H4 (cell line): ENCODE measurements around the gene ZNF165. TPM values are rescaled to one million over a fixed set of nuclear protein-coding genes. Genes with fewer than 3 reads are reported as not detected.
A peak's percentile ranks its signal among the peaks of the same experiment; 100 is the strongest.
"Not testable (repeated sequence)": the region's sequence is repeated elsewhere in the genome, so short reads cannot be mapped to it uniquely, and the experiment has no call there.

Experiments used
- DNase-seq: peaks from one replicate; pipeline ENCODE4 v3.0.0-alpha.2; 2015; ENCODE audit warnings: low spot score
- total RNA-seq: library from RNA; depleted of rRNA; stranded (reverse); fragments of >200 nt; shearing (Covaris generic); gene quantifications from 2 replicates; pipeline ENCODE4 v1.2.3, GENCODE V29; 2014; rRNA removed

ZNF165 gene
- total RNA-seq = 0.16 and 1.2 TPM in 2 replicates

DNA sequence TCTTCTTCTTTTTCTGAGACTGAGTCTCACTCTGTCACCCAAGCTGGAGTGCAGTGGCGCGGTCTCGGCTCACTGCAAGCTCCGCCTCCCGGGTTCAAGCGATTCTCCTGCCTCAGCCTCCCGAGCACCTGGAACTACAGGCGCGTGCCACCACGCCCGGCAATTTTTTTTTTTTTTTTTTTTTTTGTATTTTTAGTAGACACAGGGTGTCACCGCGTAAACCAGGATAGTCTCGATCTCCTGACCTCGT lies at the start of gene ZNF165:
Gene ZNF165 (plus strand): TSS at position 188 of the 250 bp plus-strand sequence. CDS start 4,913 bp downstream, outside the sequence.
- DNase-seq = not testable (repeated sequence)

DNA sequence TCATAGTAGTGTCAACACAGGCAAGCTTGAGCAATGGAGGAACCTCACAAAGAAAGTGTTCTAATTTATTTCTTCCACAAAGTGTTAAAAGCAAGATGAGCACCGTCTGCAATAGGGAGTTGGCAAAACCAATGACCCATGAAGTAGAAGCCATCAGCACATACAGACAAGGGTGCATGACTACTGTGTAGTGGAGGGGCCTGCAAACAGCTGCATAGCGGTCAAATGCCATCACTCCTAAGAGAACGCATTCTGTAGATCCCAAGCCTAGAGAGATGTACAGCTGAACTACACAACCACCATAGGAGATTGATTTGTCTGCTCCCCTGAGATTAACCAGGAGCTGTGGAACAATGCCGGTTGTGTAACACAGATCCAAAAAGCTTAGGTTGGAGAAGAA lies 26.8 kb upstream of the ZNF165 start:
- DNase-seq = no peak

DNA sequence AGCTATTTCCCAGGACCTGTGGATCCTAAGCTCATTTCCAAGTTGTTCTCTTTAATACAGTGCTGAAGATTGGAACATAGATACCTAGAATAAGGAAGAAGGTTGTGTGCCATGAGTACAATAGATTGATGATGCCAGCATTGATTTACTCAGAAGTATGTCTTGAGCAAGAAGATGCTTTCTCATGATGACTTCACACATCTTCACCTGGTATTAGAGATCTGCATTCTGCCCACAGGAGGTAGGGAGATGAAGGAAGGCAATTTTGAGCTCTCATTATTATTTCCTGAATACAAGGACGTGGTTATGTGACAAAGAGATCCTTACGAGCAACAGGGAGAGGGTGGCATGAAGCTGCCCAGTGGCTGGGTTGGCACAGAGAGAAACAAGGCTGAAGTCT lies 20.0 kb upstream of the ZNF165 start:
- DNase-seq = no peak

DNA sequence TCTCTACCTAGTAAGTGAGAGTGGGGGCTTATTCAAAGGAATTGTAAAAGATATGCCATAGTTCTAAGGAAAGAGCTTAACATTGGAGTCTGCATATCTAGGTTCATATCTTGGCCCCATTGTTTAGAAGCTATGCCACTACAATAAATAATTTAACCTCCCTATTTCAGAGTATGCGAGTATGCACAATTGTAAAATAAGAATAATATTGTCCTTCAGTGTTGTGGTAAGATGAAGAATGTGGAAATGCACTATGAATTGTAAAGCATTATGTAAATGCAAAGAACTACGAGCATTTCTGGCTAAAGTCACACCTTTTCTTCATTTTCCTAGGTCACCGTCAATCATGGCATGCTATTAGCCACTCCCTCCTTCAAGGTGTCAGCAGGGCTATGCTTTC lies 16.1 kb upstream of the ZNF165 start:
- no peak for DNase-seq

DNA sequence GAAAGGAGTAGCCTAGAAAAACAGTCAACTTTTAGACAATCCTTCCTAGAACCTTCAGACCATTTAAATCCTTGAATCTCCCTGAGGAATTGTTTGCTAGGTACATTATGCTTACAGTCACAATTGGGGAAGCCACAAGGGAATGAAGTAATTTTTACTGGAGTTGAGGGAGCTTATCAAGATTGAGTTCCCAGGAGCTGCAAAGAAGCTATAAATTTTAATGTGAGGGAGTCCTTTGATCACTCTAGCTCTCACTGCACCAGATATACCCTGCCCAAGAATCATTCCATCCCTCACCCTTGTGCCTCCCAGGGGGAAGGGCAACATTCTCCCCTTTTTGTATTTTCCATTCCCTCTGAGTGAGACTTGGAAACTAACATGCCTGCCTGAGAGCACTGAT lies 12.3 kb upstream of the ZNF165 start:
- DNase-seq = no peak

DNA sequence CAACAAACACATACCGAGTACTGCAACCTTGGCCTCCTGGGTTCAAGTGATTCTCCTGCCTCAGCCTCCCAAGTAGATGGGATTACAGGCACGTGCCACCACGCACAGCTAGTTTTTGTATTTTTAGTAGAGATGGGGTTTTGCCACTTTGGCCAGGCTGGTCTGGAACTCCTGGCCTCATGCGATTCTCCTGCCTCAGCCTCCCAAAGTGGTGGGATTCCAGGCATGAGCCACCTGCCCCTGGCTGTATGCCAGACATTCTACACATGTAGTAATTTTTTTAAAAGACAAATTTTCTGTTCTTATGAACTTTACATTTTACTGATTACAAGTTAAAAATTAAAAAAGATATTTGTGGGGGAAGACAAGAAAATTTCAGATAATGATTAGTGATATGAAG lies 9.4 kb upstream of the ZNF165 start:
- DNase-seq = not testable (repeated sequence)

DNA sequence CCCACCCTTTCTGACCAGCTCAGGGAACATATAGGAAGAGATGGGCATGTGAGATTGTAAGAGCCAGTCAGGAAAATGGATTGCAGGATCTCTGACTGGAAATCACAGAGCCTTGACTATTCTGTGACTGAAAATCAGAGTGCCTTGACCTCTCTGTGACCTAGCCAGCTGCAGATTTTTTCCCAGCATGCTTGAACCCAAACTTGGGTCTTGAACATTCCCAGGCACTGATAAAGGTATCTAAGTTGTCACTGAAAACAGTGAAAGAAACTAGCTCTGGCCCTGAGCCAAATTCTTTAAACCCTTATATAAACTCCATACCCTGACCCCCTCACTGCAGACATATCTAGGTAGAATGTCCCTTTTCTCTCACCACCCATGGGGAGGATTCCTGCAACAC lies 2.3 kb upstream of the ZNF165 start:
- no peak for DNase-seq

DNA sequence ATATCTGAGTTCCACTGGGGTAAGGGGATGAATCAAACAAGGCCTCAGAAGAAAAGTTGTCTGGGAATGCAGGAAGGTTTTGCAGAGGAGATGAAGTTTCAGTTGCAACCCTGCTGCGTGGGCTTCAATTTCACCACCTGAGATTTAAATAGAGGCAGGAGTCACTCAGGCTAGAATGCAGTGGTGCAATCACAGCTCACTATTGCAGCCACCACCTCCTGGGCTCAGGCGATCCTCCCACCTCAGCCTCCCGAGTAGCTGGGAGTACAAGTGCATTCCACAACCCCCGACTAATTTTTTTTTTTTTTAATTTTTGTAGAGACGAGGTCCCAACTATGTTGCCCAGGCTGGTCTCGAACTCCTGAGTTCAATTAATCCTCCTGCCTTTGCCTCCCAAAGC lies 1.5 kb upstream of the ZNF165 start:
- no peak for DNase-seq

DNA sequence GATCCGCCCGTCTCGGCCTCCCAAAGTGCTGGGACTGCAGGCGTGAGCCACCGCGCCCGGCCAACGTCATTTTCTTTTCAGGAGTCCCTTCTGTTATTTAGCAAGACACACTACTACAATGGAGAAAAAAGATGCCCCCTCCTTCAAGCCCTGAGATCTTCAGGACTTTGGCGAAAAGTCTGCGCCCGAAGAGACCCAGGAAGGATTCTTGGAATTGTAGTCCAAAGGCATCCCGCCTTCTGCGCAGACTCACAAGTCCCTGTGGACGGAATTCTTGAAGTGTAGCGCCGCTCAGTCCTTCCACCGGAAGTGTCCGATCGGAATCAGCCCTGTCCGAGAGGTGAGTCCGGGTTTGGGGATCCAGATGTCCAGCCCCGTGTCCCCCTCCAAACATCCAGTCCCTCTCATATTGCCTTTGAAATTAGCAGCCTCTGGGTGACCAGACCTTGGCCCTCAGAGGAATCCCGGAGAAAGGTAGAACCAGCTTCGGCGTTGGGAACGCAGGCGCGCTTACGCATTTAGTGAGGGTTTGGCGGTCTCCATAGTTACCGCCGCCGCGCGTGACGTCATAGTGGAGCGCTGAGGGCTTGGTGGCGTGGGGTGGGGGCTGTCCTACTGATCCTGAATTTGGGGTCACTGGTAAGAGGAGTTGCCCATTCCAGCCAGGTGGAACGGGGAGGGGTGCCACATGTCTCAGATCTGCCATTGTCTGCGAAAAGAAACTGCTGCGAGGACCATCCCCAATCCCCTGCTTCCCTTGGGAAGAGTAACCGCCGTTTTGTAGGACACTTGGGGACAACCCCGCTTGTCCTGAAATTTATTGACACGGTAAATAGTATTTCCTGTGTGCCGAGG lies 490 bp downstream of the ZNF165 start:
- peak; percentile 93 for DNase-seq

DNA sequence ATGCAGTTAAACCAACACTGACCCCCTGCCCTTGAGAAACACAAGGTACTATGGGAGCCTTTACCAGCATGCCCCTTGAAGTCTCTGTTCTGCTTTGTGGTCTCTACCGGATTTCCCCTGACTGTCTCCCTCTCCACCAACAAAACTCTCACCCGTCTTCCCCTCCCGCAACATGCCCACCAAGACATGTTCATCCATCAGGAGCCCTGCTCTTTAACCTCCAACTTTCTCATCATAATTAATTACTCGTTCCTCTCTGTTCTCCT lies 1.1 kb downstream of the ZNF165 start:
- no peak for DNase-seq

DNA sequence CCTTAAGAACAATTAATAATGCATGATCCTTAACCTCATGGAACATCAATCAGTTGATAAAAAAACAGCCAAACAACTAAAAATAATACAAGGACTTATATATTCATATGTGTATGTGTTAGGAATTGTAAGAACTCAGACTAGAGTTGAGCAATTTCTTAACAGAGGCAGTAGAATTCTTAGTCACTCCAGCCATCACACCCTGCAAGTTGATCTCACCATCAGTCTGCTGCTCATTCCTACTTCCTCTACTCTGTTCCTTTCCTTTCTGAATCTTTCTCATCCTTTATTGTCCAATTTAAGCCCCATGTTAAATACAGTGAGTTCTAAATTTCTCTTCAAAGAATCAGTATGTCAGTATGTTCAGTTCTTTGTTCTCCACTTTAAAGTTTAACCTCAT lies 2.6 kb downstream of the ZNF165 start:
- no peak for DNase-seq

DNA sequence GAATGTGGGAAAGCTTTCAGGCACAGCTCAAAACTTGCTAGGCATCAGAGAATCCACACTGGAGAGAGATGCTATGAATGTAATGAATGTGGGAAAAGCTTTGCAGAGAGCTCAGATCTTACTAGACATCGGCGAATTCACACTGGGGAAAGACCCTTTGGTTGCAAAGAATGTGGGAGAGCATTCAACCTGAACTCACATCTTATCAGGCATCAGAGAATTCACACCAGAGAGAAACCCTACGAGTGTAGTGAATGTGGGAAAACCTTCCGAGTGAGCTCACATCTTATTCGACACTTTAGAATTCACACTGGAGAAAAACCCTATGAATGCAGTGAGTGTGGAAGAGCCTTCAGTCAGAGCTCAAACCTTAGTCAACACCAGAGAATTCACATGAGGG lies 8.7 kb downstream of the ZNF165 start:
- no peak for DNase-seq

DNA sequence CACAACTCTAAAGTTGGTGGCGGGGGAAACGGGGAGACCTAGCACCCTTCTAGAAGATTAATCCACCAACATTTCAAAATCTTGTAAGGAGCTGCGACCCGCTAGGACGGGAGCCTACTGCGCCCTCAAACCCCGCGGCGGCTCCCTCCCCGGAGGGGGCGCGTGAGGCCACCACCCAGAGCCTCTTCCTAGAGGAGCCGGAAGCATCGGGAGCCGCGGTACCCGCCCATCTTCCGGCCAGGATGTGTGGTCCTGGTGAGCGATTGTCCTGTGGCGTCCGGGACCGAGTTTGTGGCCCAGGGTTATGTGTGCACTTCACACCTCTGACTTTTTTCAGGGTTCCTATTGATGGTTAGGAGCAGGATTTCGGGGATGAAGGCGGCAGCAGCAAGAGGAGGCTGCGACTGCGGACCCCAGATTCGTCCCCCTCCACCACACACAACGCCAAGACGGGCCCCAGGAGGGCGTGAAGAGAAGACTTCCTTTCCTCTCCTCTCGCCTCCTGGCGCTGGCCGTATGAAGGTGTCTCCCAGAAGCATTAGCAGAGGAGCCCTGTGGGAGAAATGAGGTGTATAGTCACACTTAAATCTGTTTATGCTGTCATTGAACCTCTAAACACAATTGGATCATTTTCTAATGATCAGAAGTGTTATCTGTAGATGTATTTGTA lies 10.7 kb downstream of the ZNF165 start:
- DNase-seq = no peak

DNA sequence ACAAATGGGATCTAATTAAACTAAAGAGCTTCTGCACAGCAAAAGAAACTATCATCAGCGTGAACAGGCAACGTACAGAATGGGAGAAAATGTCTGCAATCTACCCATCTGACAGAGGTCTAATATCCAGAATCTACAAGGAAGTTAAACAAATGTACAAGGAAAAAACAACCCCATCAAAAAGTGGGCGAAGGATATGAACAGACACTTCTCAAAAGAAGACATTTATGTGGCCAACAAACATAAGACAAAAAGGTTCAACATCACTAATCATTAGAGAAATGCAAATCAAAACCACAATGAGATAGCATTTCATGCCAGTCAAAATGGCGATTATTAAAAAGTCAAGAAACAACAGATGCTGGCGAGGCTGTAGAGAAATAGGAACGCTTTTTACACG lies 21.9 kb downstream of the ZNF165 start:
- not testable (repeated sequence) for DNase-seq

DNA sequence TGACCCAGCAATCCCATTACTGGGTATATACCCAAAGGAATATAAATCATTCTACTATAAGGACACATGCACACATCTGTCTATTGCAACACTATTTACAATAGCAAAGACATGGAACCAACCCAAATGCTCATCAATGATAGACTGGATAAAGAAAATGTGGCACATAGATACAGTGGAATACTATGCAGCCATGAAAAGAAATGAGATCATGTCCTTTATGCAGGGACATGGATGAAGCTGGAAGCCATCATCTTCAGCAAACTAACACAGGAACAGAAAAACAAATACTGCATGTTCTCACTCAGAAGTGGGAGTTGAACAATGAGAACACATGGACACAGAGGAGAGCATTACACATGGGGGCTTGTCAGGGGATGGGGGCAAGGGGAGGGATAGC lies 22.3 kb downstream of the ZNF165 start:
- DNase-seq = not testable (repeated sequence)

DNA sequence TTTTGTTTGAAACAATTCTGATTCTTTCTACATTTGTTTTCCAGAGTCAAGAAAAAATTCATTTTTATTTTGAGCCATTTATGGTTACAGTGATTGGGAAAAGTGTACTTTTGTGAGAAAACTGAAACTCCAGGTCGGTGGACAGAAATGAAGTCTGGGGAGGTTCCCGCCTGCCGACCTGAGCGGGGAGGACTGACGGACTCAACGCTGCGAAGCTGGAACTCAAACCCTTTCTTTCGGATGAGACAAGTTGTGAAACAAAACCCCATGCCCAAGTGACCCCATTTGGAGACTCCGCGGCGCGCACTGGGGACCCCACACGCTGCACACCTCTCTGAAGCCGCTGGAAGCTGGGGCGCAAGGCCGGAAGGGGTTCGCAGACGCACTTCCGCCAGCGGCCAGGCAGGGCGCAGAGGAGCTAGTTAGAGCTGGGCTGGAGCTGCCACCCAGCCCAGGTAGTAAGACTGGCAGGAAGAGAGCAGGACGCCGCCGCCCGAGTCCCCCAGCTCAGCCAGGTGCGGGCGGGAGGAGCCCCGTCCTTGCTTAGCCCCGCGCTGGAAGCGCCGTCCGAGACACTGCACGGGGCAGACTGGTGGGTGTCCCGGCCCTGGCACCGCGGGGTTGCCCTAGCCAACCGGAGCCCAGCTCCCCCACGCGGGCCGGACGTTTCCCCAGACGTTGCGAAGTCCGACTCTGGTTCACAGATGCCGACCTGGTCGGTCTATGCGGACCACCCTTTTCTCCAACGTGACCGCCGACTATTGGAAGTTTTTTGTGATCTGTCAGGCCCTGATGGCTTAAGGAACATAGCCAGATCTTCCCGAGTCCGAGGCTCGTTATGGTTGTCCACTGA lies 24.2 kb downstream of the ZNF165 start:
- peak; percentile 68 for DNase-seq

DNA sequence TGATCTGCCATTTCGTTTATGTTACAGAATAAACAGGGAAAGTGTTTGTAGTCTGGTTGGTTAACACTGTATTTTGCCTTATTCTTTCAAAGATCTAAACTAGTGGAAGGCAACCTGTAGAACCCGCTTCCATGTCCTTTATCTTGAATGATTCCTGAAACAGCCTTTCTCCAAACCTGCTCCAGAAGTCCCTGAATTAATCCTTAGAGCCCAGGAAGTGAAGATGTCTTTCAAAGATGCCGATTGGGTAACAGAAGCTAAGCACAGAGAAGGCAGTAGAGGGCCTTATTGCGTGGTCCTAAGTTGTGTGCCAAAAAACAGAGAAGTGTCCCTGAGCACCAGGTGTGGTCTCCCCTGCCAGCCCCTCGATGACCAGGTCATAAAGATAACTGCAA lies 24.9 kb downstream of the ZNF165 start:
- DNase-seq = no peak

DNA sequence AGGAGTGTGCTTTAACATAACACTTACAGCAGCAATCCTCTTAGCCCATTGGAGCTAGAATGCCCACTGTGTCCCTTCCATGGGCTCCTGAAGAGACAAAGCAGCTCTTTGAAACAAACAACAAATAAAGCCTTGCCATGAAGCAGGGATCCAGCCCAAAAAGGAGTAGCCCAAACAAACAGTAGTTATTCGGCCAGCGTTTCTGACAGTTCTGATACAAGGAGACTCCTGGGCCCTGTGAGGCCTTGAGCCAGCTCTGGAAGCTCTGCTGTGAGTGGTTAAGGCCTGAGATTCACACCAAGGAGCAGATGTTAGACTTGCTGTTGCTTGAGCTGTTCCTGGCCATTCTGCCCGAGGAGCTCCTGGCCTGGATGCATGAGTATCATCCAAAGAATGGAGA lies 27.1 kb downstream of the ZNF165 start:
- DNase-seq = no peak

DNA sequence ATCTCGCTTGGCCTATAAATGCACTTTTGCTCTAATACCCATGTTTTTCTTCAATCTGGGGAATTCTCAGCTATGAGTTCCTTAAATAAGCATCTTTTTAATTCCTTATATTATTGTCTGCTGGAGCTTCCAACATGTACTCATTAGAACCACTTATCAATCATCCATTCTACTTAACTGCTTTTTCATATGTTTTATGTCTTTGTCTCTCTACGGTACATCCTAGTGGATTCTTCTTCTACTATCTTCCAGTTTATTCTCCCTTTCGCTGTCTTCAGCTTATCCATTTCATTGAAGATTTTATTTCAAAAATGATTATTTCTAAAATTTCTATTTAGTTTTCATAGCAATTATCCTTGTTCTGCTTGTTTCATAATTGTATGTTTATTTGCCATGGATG lies 31.6 kb downstream of the ZNF165 start:
- no peak for DNase-seq

DNA sequence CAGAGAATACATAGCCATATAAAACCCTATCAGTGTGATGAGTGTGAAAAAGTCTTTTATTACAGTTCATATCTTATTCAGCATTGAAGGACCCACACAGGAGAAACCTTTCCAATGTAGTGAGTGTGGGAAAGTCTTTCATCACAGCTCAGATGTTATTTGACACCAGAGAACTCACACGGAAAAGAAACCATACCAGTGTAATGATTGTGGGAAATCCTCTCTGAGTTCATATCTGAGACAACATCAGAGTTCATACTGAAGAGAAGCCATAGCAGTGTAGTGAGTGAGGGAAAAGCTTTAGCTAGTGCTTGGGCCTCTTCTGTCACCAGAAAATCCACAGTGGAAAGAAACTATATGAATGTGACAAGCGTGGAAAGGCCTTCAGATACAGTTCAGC lies 35.4 kb downstream of the ZNF165 start:
- DNase-seq = no peak

DNA sequence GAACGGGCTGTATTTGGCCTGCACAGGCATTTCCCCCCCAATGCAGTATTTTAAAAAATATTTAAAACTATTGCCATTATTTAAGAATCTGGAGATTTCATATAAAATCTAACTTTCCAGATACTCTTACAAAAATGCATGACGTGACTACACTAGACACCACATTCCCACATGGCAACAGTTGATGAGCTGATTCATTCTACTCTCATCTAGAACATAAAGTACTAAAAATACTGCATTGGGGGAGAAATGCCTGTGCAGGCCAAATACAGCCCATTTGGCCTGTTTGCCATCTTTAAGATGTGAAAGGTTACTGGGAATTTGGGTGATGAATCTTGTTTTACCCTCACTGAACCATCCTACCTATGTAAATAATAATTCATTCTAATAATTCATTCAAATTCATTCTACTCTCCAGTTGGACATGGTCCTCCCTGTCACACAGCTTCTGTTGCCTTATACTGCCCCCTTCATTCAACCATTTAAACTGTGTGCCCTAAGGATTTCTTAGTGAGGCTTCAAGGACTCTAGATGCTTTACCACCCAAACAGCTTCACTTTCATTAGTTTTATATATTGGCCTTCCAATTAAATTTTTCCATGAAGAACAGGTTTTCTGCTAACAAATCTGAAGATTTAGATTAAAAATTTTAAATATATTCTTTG lies 37.1 kb downstream of the ZNF165 start:
- no peak for DNase-seq

DNA sequence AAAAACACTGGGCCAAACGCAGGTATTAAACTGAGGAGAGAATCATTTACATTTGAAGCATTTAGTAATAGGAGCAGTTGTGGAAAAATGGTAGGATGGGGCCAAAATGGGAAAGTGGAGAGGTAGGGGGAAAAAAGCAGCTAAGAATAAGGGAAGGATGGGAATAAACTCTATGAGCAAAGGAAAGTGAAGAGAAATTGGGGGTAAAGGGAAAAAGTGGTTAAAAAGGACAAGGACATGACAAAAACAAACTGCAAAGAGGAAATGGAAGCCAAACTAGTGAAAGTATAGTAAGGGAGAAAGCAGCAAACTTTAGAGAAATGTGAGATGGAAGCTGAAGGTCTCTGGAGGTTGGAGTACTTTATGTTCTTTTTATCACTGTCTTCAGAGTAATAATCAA lies 37.8 kb downstream of the ZNF165 start:
- no peak for DNase-seq
